K562 (cell line): ENCODE data around the gene ALDH1A3. TPM values are rescaled to one million over a fixed set of nuclear protein-coding genes. Genes with fewer than 3 reads are reported as not detected.
A peak's percentile ranks its signal among the peaks of the same experiment; 100 is the strongest.

Source experiments
- CBX3 ChIP-seq, 2 experiments: IDR thresholded peaks; 1 replicate in 1 of 2; 2 replicates in 1 of 2; pipeline ENCODE4 v1.6.1; 2012; ENCODE audit warnings: inconsistent platforms in 2 of 2, low read length in 2 of 2, borderline replicate concordance in 1 of 2, control low read depth in 1 of 2
- EZH2 ChIP-seq: IDR thresholded peaks from 2 replicates; pipeline ENCODE4 v1.6.1; 2012; ENCODE audit warnings: low read depth, mild to moderate bottlenecking, inconsistent platforms, low read length, borderline replicate concordance
- PATZ1 ChIP-seq: fragments of 250-450 bp; sonication (Bioruptor Pico); IDR thresholded peaks from 2 replicates; pipeline ENCODE4 v1.5.0; 2020; ENCODE audit warnings: mild to moderate bottlenecking, borderline replicate concordance
- REST ChIP-seq, 2 experiments: fragments of 450-650 bp; formaldehyde crosslinking in 1 of 2; IDR thresholded peaks; 2 replicates each; pipeline versions ENCODE4 v1.4.0 to v1.6.1; 2014 to 2020; ENCODE audit warnings: mild to moderate bottlenecking in 2 of 2, borderline replicate concordance in 1 of 2, low read depth in 1 of 2
- ZNF695 ChIP-seq: fragments of 450-650 bp; formaldehyde crosslinking; IDR thresholded peaks from 2 replicates; pipeline ENCODE4 v1.4.0; 2020; ENCODE audit warnings: mild to moderate bottlenecking, moderate library complexity
- polyA plus RNA-seq, 8 experiments: library from polyadenylated mRNA; depleted of rRNA in 4 of 8; stranded (reverse) in 5 of 8; unstranded in 3 of 8; fragments of >200 nt; fragmentation: Nextera tagmentation in 2 of 8; fragmentation: Illumina TruSeq in 1 of 8; extraction: Ambion mirVana in 2 of 8; extraction: Trizol in 1 of 8; gene quantifications; 2 replicates each; pipeline versions ENCODE4 v1.2.1 to v1.2.3, GENCODE V29; 2011 to 2014; ENCODE audit warnings: inconsistent platforms in 1 of 8, missing spikeins in 1 of 8
- total RNA-seq, 7 experiments: library from RNA; depleted of rRNA in 6 of 7; stranded (reverse); fragments of >200 nt in 6 of 7; fragmentation: Illumina TruSeq in 2 of 7; extraction: Trizol in 2 of 7; gene quantifications; 2 replicates each; pipeline versions ENCODE4 v1.2.1 to v1.2.3, GENCODE V29; 2011 to 2021; ENCODE audit warnings: low replicate concordance in 1 of 7

Gene ALDH1A3
- total and polyA plus RNA-seq, 9 of the 15 experiments (the other 6 are each of a cell fraction or from before 2014, with no cell fraction given) = 0.38 TPM; not detected in 8

GRCh38 chr15:100869151-100869999, 10.3 kb upstream of the ALDH1A3 start (continued):
- TF ChIP-seq ZNF695 (CRISPR knock-in tag) = no peak
- TF ChIP-seq REST (IDR thresholded peaks at IDR 0.05; ENCODE audit: borderline replicate concordance) = peak; percentile 33; the same call in 1 of the 2 replicates
- no peak for TF ChIP-seq REST (CRISPR knock-in tag; IDR thresholded peaks at IDR 0.05; ENCODE audit: low read depth)
- TF ChIP-seq PATZ1 (CRISPR knock-in tag) = no peak
- peak in 1 of 2 experiments; percentile 92; a peak in 2 of 3 replicates for TF ChIP-seq CBX3 (IDR thresholded peaks at IDR 0.05; ENCODE audit: borderline replicate concordance in 1 of 2, low read length in 2 of 2)
- no peak for TF ChIP-seq EZH2
